EL (cell line): ENCODE measurements around the gene NPDC1.

ENCODE experiments used
- DNase-seq: peaks from one replicate; pipeline ENCODE4 v3.0.0-alpha.2; 2016

The NPDC1 gene

GRCh38 chr9:137055385-137056364, 9.7 kb upstream of the NPDC1 start:
- peak; percentile 80 for DNase-seq

GRCh38 chr9:137054932-137055384, 9.0 kb upstream of the NPDC1 start:
- DNase-seq = no peak

- DNase-seq = no peak
Measured at GRCh38 chr9:137053944-137054931, 8.3 kb upstream of the NPDC1 start, which contains the start of gene ENTPD2. TSS of gene ENTPD2 (minus strand) at chr9:137054061. CDS start at chr9:137053997, 64 bp downstream.

- DNase-seq = no peak
Measured at GRCh38 chr9:137052998-137053943, 7.3 kb upstream of the NPDC1 start.

GRCh38 chr9:137052293-137052692, 6.3 kb upstream of the NPDC1 start:
- no peak for DNase-seq

GRCh38 chr9:137051145-137051724, 5.3 kb upstream of the NPDC1 start:
- DNase-seq = no peak

- DNase-seq = no peak
Measured at GRCh38 chr9:137050570-137050969, 4.6 kb upstream of the NPDC1 start.

GRCh38 chr9:137049544-137050449, 3.8 kb upstream of the NPDC1 start:
- peak; percentile 49 for DNase-seq

- no peak for DNase-seq
Measured at GRCh38 chr9:137048655-137049543, 2.9 kb upstream of the NPDC1 start.

GRCh38 chr9:137045294-137046087, 486 bp downstream of the NPDC1 start:
- DNase-seq = peak; percentile 58

GRCh38 chr9:137044502-137045177, 1.3 kb downstream of the NPDC1 start:
- no peak for DNase-seq

GRCh38 chr9:137044037-137044436, 1.9 kb downstream of the NPDC1 start:
- DNase-seq = no peak

GRCh38 chr9:137042751-137043727, 2.9 kb downstream of the NPDC1 start:
- DNase-seq = no peak

GRCh38 chr9:137041124-137041523, 4.9 kb downstream of the NPDC1 start:
- DNase-seq = no peak

GRCh38 chr9:137040568-137040967, 5.4 kb downstream of the NPDC1 start:
- DNase-seq = no peak

GRCh38 chr9:137039611-137040366, 6.2 kb downstream of the NPDC1 start:
- DNase-seq = no peak
